NCI-H146 treated with DMSO at 0.1 percent for 48 hours (cell line): ENCODE data around the gene VAV3.

Experiments used
- DNase-seq: peaks from one replicate; lab custom pipeline; 2025; ENCODE audit not compliant: unreplicated experiment; lab: John Stamatoyannopoulos, UW

VAV3 gene

DNA sequence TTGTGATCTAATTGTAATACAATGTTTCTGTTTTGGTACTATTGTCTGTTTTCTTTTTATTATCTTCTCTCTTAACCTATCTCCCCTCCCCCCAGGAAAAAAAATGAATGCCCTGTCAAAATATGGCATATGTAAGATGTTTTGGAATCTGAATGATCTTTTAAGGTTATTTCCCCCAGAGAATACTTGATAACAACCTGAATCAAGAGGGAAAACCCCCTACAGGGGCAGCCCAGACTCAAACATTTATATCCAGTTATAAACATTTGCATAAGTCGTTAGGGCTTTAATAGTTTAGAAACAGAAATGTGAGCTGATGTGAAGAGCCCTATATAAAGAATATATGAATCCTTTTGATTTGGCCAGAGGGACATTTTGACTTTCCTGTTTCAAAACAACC, 169.5 kb downstream of the VAV3 start:
- DNase-seq: no peak

GRCh38 chr1:107794571-107794970, 170.4 kb downstream of the VAV3 start:
- no peak for DNase-seq

DNA sequence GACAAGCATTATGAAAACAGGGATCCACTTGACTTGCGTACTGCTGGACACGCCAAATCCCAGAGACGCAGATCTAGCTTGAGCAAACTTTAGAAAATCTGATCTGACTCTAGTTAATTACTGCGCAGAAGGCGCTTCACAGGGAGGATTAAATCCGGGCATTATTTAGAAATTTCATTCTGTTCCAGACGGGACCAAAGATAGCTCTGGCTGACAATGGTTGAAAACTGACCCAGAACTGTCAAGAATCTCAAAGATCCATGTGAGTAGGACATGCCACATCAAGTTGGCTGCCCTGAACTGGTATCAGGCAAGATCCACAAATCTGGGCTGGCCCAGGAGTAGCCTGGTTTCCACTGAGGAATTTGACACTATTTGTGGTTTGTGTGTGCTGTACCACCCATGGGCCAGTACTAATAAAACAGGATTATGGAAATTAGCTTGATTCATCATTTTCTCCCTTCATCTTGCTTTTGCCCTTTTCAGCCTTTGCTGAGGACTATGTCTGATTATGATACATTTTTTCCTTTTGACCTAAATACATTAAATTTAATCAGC, 171.0 kb downstream of the VAV3 start:
- no peak for DNase-seq

GRCh38 chr1:107791348-107791747, 173.6 kb downstream of the VAV3 start:
- no peak for DNase-seq

DNA sequence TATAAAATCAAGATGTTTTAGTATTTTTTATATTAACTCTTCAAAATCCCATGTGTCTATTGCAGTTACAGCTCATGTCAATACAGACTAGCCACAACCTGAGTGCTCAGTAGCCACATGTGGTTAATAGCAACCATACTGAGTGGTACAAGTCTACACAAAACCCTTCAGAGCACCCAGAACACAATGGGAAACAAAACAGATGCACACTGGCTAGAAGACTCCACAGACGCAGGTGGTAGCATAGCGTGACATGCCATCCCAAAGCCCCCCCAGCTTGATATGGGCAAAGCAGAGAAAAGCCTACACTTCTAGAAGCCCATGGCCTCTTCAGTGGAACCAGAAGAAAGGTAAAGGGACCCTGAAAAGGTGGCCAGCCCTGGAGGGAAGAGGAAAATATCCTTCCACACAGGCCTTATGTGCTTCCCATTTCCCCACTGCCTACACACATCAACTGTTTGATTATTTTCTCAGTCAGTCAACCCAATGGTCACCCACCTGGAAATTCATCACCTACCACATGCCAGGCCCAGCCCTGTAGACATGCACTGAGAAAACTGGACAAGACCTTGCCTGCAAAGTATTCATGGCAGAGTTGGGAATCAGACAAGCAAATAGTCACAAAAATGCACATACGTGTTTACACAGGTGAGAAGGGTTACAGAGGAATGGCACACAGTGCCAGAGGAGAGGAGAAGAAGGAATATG, 175.0 kb downstream of the VAV3 start:
- no peak for DNase-seq

GRCh38 chr1:107788206-107789202, 176.5 kb downstream of the VAV3 start:
- no peak for DNase-seq

DNA sequence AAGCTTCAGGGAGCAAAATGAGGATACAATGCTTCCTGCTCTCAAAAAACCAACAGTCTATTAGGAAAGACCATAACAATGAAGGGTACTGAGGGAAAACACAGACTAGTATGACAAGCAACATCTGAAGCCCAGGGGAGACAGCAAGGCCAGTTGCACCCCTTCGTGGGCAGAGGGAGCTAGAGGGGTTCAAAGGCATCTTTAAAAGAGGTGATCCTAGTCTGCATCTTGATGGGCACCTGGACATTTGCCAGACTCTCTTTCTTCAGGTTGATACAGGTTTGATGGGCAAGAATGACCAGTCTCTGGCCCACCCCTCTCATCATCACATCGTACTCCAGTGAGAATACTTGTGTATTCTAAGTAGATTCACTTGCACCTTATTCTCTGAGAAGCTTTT, 177.7 kb downstream of the VAV3 start:
- no peak for DNase-seq

DNA sequence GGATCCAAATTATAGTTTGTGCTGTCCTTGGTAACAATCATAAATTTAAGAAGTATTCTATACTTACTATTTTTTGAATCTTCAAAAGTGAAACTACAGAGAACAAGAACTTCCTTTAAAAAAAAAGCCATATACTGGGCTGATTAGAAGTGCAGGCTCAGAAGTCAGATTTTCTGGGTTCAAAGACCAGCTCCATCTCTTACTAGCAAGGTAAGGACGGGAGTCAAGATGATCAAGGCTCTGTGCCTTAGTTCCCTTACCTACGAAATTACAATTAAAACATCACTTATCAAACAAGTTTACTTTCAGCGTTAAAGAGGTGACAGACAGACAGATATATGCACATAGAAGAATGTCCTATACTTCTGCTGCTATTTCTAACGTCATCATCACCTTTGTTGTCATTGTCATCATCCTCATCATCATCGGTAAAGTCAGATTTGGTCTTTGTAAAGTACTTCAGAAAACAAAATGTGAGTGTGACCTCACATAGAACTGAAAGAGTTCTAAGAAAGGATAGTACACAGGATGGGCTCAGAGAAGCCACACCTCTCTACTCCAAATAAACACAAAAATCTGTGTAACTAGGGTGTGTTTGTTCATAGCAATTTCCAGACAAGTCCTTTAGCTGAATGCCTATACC, 178.7 kb downstream of the VAV3 start:
- no peak for DNase-seq

DNA sequence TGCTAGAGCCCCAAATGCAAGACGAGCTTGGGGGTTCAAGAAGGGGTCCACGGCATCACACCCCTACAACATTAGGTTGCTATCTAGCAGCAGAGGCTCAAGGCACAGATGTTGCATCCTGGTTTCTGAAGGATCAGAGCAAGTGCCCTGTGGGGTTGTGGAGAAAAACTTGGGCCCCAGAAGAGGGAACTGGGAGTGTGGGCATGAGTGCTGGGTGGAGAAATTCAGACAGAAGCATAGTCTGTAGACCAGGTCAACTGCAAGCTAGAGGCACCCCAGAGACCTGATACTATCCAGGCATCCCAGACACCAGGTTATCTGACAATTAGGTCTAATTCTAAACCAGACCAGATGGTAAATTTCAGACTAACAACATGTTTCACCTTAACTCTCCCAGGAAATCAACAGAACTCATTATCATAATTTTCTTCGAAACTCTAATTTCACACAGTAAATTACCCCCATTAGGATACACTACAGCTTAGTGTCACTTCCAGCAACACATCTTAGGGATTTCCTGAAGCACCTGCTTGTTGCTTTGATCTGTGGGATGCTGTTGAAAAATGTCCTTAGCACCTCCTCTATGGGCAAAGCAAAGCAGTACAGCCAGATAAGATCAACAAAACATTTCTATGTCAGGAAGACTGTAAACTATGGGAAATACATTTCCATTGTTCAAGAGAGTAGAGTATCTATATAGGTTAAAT, 179.3 kb downstream of the VAV3 start:
- no peak for DNase-seq

GRCh38 chr1:107782217-107782845, 182.6 kb downstream of the VAV3 start:
- peak; percentile 15 for DNase-seq

- no peak for DNase-seq
These were observed 183.7 kb downstream of the VAV3 start for GRCh38 chr1:107781245-107781644.

DNA sequence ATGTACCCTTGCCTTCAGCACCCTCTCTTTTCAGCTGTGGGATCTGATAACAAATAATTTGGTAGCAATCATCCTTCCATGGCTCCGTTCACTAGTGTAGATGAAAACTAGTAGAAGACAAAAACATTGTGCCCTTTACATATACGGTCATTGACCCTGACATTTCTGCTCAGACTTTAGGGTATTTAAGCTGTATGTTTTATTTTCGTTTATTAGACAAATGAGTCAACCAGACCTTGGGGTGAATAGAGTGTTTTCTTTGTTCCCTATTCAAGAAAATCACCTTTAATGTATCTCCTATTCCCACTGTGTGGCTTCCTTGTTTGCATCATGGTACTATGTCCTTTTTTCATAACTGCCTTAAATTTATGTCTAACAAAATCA, 187.3 kb downstream of the VAV3 start:
- no peak for DNase-seq

DNA sequence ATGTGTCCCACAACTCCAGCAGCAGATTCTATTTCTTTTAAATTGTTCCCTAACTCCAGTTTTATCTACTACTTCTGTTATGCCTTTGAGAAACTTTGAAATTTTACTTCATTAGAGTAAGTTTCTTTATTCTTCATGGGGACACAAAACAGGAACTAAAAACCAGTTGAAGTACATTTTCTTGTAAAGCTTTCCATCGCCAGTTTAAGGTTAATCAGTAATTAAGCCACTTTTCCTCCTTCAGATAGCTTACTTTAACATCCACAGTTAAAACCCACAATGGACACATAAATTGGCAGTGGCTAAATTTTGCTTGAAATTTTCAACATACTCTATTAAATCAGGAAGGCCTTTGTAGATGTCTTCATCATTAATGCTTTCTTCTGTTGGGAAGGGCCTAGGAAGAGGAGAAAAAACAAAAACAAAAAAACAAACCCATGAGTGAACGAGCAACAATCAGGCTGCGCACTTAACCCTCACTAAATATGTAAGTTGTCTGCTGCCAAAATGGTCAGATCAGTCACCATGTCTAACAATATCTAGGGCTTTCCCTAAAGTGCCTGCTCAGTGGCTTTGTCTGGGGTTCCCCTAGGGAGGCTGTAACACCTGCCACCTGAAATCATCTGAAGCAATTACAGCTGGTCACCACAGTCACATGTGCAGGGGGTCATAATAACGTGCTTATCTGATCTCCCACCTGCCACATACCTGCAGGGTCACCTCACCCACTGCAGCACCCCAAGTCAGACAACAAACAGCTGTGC, 187.9 kb downstream of the VAV3 start:
- peak; percentile 78 for DNase-seq

- no peak for DNase-seq
These were observed 193.6 kb downstream of the VAV3 start for GRCh38 chr1:107771377-107771776.

DNA sequence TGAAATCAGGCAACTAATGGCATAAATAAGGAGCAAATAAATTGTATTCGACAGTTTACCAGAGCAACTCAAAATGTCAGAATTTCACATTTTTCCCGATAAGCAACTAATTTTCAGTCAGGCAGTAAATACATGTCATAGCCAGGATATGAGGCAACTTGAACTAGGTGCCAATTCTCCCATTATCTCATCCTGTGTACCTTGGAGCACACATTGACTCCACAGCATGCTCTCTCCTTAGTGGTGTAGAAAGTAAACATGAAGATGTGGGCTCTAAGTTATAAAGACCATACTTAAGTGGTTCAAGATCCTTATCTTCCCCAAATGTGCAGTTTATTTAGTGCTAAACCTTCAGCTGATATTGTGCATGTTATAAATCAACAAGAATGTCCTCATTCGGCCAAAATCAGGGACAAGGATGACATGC, 197.8 kb downstream of the VAV3 start:
- peak; percentile 36 for DNase-seq

- no peak for DNase-seq
These were observed 198.4 kb downstream of the VAV3 start for GRCh38 chr1:107766533-107766932.

DNA sequence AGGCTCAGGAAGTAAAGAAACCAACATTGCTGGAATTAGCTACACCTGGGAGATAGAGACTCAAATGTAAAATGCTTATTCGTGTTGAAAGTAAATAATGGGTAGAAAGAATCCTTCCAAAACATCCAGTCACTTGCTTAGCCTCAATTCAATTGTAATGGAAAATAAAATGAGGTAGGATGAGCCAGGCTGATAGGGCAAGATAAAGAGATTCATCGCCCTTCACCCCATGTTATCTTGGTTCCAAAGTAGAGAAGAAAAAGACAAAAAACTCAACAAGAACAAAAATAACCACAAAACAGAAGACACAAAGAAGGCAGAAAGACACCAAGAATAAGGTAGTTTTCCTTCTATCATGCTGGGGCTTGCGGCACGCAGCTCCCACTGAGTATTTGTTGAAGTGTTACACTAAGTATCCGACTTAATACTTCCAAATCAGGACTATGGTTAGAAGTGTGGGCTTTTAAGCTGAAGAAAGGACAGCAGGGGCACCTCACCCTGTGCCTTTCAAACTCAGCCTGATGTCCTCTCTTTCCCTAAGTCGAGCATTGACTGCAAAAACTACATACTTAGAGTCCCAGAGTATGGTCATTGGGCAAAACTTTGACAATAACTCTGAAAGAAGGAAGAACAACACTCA, 202.1 kb downstream of the VAV3 start:
- no peak for DNase-seq

DNA sequence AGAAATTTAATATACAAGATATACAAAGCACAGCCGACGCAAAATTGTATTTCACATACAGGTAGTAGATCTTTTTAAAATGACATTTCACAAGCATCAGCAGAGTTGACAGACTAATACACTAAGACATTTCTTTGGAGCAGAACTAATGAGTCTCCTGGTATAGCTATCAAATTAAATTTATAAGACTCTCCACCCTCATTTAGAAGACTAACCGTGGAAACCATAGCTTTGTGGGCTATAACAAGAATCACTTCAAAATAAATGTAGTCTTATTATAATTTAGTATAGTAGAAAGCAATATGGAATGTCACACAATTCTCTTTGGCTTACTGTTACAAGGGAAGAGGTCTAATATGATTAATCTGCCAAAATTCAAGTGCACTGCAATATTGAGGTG, 204.9 kb downstream of the VAV3 start:
- DNase-seq: no peak

GRCh38 chr1:107750364-107750959, 214.5 kb downstream of the VAV3 start:
- peak; percentile 88 for DNase-seq
